ENCODE results near the gene MMP28. TPM values are rescaled to one million over a fixed set of nuclear protein-coding genes. Genes with fewer than 3 reads are reported as not detected.

Gene MMP28
- total RNA-seq, 1 experiment from 2014 or later, result 2.4 TPM

GRCh38 chr17:35726127-35726952 lies 69.1 kb downstream of the MMP28 start:
- H3K4me2 ChIP-seq (ENCODE audit: low read length), result no peak overlapping the region
- H3K4me3 ChIP-seq (ENCODE audit: low read length), result no peak overlapping the region
- no peaks in the 10 kb centered on the region for H3K79me2 ChIP-seq (ENCODE audit: low read length)
- no peak overlapping the region for H3K9ac ChIP-seq (ENCODE audit: low read length)
- no peaks in the 10 kb centered on the region for H3K9me3 ChIP-seq (ENCODE audit: low read length)
- ChIA-PET POLR2A (ENCODE audit: unreplicated experiment) (no interaction called here), CTCF (no interaction called here)
- BruUV-seq (replicated peaks), result no TSS peak
- TF ChIP-seq EZH2 (IDR thresholded peaks at IDR 0.05; ENCODE audit: low read length, unreplicated experiment) (no peak), CTCF (conservative IDR thresholded peaks at IDR 0.05; ENCODE audit: low read depth, low read length) (no peak), EZH2phosphoT487 (IDR thresholded peaks at IDR 0.05; ENCODE audit: borderline replicate concordance, low read length) (no peak)
- H3K9me2 ChIP-seq (replicated peaks; ENCODE audit: low read length), result no peaks in the 10 kb centered on the region
- no peak overlapping the region for H2AFZ ChIP-seq (ENCODE audit: low read length)
- no peaks in the 10 kb centered on the region for H3K27me3 ChIP-seq (ENCODE audit: low read length)
- peaks cover 19% of the 10 kb centered on the region for H3K36me3 ChIP-seq (ENCODE audit: low read depth, low read length)
- DNase-seq (peak; percentile 58), ATAC-seq (no peak)
- no peaks in the 10 kb centered on the region for H4K20me1 ChIP-seq (ENCODE audit: low read length)
- no peaks in the 10 kb centered on the region for H3K4me1 ChIP-seq (ENCODE audit: insufficient read depth, low read length)
- intact Hi-C loops (cut with micrococcal nuclease), result no loop called here
- H3K27ac ChIP-seq (ENCODE audit: low read length), result no peak overlapping the region
- H3F3A ChIP-seq (ENCODE audit: low read length, unreplicated experiment), result no peaks in the 10 kb centered on the region

- Histone ChIP-seq H3K4me3 (ENCODE audit: low read length) (no peak overlapping the region), H2AFZ (ENCODE audit: low read length) (no peak overlapping the region), H3K9ac (ENCODE audit: low read length) (no peak overlapping the region), H3F3A (ENCODE audit: low read length, unreplicated experiment) (no peaks in the 10 kb centered on the region), H3K4me1 (ENCODE audit: insufficient read depth, low read length) (no peaks in the 10 kb centered on the region), H3K9me3 (ENCODE audit: low read length) (no peaks in the 10 kb centered on the region), H3K36me3 (ENCODE audit: low read depth, low read length) (peaks cover 19% of the 10 kb centered on the region), H3K9me2 (replicated peaks; ENCODE audit: low read length) (no peaks in the 10 kb centered on the region), H3K27me3 (ENCODE audit: low read length) (no peaks in the 10 kb centered on the region), H3K27ac (ENCODE audit: low read length) (no peak overlapping the region), H4K20me1 (ENCODE audit: low read length) (no peaks in the 10 kb centered on the region), H3K4me2 (ENCODE audit: low read length) (no peak overlapping the region), H3K79me2 (ENCODE audit: low read length) (no peaks in the 10 kb centered on the region)
- TF ChIP-seq EZH2 (IDR thresholded peaks at IDR 0.05; ENCODE audit: low read length, unreplicated experiment), result no peak
- TF ChIP-seq EZH2phosphoT487 (IDR thresholded peaks at IDR 0.05; ENCODE audit: borderline replicate concordance, low read length), result no peak
- no peak for TF ChIP-seq CTCF (conservative IDR thresholded peaks at IDR 0.05; ENCODE audit: low read depth, low read length)
- DNase-seq, result no peak
- TSS peak; percentile 24 for BruUV-seq (replicated peaks)
- intact Hi-C loops (cut with micrococcal nuclease), result no loop called here
- CTCF ChIA-PET, result no interaction called here
- POLR2A ChIA-PET (ENCODE audit: unreplicated experiment), result no interaction called here
- ATAC-seq, result no peak
These were observed 69.7 kb downstream of the MMP28 start for GRCh38 chr17:35725802-35726126.

GRCh38 chr17:35725058-35725457 lies 70.4 kb downstream of the MMP28 start:
- Histone ChIP-seq H3K79me2 (ENCODE audit: low read length) (no peaks in the 10 kb centered on the region), H3K4me2 (ENCODE audit: low read length) (no peak overlapping the region), H3K27ac (ENCODE audit: low read length) (no peak overlapping the region), H3K9ac (ENCODE audit: low read length) (no peak overlapping the region), H3K4me3 (ENCODE audit: low read length) (no peak overlapping the region), H2AFZ (ENCODE audit: low read length) (no peak overlapping the region), H3F3A (ENCODE audit: low read length, unreplicated experiment) (no peaks in the 10 kb centered on the region), H4K20me1 (ENCODE audit: low read length) (no peaks in the 10 kb centered on the region), H3K4me1 (ENCODE audit: insufficient read depth, low read length) (no peaks in the 10 kb centered on the region), H3K27me3 (ENCODE audit: low read length) (no peaks in the 10 kb centered on the region), H3K9me2 (replicated peaks; ENCODE audit: low read length) (no peaks in the 10 kb centered on the region), H3K9me3 (ENCODE audit: low read length) (no peaks in the 10 kb centered on the region), H3K36me3 (ENCODE audit: low read depth, low read length) (peaks cover 20% of the 10 kb centered on the region)
- DNase-seq (no peak), ATAC-seq (no peak)
- TF ChIP-seq EZH2 (IDR thresholded peaks at IDR 0.05; ENCODE audit: low read length, unreplicated experiment) (no peak), CTCF (conservative IDR thresholded peaks at IDR 0.05; ENCODE audit: low read depth, low read length) (no peak), EZH2phosphoT487 (IDR thresholded peaks at IDR 0.05; ENCODE audit: borderline replicate concordance, low read length) (no peak)
- ChIA-PET POLR2A (ENCODE audit: unreplicated experiment) (no interaction called here), CTCF (no interaction called here)
- BruUV-seq (replicated peaks), result no TSS peak
- intact Hi-C loops (cut with micrococcal nuclease), result no loop called here

Measured in PC-3 (cell line).